ENCODE data around the gene ABCF3. TPM values are rescaled to one million over a fixed set of nuclear protein-coding genes. Genes with fewer than 3 reads are reported as not detected.

Gene ABCF3
- total and polyA plus RNA-seq, 8 donors = 57.6 to 75.2 (median 67.8) TPM

DNA sequence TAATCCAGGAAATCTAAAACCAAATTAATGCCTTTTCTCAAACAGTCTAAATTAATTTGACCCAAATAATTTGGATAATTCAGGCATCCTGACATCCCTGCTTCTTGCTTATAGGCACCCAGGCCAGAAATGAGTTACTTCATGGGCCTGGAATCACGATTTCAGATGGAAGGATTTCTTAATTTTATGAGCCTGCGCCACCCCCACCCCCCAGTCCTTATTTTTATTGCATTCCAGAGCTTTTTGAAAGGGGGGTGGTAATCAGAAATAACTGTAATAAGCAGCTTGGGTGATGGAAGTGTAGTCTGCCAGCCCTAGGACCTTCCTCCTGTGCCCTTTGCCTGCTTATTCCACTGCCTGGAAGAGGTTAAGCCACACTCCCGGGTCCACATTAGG is 10.0 kb upstream of the ABCF3 start:
- H3K27ac ChIP-seq = peak overlapping the region; percentile 83 to 88
- no peak for DNase-seq
- H3K9me3 ChIP-seq = no peaks in the 10 kb centered on the region
- intact Hi-C loops (cut with DNase I) = no loop called here
- peaks cover 19 to 54% of the 10 kb centered on the region in 2 donors for H3K4me1 ChIP-seq
- peak overlapping the region; percentile 95 to 99 for H3K4me3 ChIP-seq
- TF ChIP-seq, protein P1, sequence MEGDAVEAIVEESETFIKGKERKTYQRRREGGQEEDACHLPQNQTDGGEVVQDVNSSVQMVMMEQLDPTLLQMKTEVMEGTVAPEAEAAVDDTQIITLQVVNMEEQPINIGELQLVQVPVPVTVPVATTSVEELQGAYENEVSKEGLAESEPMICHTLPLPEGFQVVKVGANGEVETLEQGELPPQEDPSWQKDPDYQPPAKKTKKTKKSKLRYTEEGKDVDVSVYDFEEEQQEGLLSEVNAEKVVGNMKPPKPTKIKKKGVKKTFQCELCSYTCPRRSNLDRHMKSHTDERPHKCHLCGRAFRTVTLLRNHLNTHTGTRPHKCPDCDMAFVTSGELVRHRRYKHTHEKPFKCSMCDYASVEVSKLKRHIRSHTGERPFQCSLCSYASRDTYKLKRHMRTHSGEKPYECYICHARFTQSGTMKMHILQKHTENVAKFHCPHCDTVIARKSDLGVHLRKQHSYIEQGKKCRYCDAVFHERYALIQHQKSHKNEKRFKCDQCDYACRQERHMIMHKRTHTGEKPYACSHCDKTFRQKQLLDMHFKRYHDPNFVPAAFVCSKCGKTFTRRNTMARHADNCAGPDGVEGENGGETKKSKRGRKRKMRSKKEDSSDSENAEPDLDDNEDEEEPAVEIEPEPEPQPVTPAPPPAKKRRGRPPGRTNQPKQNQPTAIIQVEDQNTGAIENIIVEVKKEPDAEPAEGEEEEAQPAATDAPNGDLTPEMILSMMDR (IDR thresholded peaks at IDR 0.05) = no peak
- peaks cover 6 to 58% of the 10 kb centered on the region in 2 donors for H3K36me3 ChIP-seq
- no peaks in the 10 kb centered on the region for H3K27me3 ChIP-seq
- ATAC-seq = no peak

DNA sequence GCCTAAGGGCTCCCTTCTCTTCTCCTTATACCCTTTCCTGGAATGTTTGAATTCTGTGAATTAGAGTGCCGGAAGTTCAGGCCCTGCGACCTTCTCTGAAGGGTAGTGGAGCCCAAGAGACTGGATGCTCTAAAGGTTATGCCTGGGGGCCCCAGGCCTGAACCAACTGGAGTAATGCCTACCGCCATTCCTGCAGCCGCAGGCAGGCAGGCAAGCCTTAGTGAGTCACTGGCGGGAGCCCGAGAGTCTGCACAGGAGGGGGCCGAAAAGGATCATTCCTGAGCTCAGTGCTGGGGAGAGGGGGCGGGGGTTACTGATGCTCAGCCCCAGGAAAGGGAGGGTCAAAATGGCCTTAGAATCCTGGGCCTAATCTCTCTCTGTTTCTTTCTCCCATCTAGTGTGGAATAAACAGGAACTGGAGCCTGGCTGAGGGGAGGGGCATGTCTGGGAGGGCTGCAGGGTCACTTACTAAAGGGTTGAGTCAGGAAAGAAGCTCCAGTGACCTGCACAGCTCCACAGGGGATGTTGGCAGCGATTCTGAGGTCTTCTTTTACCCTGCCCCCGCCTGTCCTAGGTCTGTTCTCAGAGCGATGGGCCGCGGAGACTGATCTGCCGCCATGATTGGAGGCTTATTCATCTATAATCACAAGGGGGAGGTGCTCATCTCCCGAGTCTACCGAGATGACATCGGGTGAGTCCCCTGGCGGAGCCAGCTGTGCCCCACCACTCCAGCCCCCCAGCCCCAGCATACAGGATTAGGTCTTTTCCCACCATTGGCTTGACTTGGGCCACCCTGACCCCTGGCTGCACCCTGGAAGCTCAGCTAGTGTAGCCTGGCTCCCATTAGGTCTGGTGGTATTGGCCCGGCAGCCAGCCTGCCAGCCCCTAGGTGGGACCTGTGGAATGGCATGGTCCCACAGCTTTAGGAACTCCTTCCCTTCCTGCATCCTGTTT is 9.3 kb upstream of the ABCF3 start:
- Histone ChIP-seq H3K9me3 (no peaks in the 10 kb centered on the region), H3K27ac (peak overlapping the region; percentile 83 to 88), H3K36me3 (peaks cover 6 to 58% of the 10 kb centered on the region in 2 donors), H3K27me3 (no peaks in the 10 kb centered on the region), H3K4me1 (peaks cover 19 to 54% of the 10 kb centered on the region in 2 donors), H3K4me3 (peak overlapping the region; percentile 95 to 99)
- TF ChIP-seq, protein P1 (IDR thresholded peaks at IDR 0.05) = no peak
- intact Hi-C loops (cut with DNase I) = no loop called here
- ATAC-seq (peak; percentile 50), DNase-seq (peak in 2 of 4 donors; percentile 63 to 76)

DNA sequence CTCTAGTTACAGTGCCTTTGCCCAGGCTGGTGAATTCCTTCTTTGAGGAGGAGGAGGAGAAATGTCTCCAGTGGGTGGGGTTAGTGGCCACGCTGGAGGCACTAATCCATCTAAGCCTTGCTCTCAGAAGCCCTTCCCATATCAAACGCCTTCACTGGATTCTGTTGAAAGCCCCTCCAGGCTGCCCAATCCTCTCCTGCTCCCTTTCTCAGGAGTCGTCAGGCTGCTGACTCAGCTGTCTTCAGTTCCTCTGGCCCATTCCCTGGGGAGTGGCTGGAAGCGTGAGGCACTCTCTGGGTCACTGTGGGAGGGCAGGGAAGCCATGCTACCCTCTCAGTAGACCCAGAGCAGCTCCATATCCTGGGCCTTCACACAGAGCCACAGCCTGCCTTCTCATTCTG is 8.7 kb upstream of the ABCF3 start:
- no peaks in the 10 kb centered on the region for H3K27me3 ChIP-seq
- peak overlapping the region; percentile 83 to 88 for H3K27ac ChIP-seq
- H3K4me1 ChIP-seq = peaks cover 19 to 54% of the 10 kb centered on the region in 2 donors
- no peaks in the 10 kb centered on the region for H3K9me3 ChIP-seq
- peaks cover 9 to 58% of the 10 kb centered on the region in 2 donors for H3K36me3 ChIP-seq
- ATAC-seq (no peak), DNase-seq (no peak)
- TF ChIP-seq, protein P1 (IDR thresholded peaks at IDR 0.05) = no peak
- intact Hi-C loops (cut with DNase I) = no loop called here
- H3K4me3 ChIP-seq = peak overlapping the region in 1 of 2 donors; percentile 95

DNA sequence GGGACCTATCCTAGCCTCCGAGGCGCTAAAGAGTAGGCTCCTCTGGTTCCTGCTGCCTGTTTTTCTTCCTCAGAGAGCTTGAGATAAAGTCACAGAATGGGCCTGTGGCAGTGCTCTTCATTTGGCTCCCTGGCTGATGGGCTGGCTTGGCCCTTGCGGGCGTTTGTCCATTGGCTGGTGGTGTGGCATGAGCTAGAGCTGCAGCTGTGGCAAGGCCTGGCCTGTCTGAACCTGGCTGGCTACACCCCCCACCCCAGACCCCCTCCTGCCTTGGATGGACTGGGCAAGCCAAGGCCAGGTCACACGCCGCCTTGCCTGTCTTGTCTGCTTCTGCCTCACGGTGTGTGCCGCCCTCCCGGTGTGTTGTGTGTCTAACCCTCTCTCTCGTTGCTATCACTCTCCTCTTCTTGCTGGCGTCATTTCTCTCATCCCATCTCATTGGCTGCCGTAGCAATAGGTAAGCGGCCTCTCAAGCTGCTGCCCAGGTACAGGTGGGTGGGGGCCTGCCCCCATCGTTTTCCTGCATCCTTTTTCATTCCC is 8.2 kb upstream of the ABCF3 start:
- H3K36me3 ChIP-seq = peaks cover 11 to 60% of the 10 kb centered on the region in 2 donors
- peak overlapping the region in 1 of 2 donors; percentile 13 for H3K27ac ChIP-seq
- no peaks in the 10 kb centered on the region for H3K9me3 ChIP-seq
- H3K4me3 ChIP-seq = peak overlapping the region in 1 of 2 donors; percentile 95
- H3K4me1 ChIP-seq = peaks cover 19 to 54% of the 10 kb centered on the region in 2 donors
- DNase-seq (no peak), ATAC-seq (no peak)
- TF ChIP-seq, protein P1 (IDR thresholded peaks at IDR 0.05) = no peak
- intact Hi-C loops (cut with DNase I) = no loop called here
- no peaks in the 10 kb centered on the region for H3K27me3 ChIP-seq
